GM12878 (cell line): ENCODE data around the gene C3orf20. TPM values are rescaled to one million over a fixed set of nuclear protein-coding genes. Genes with fewer than 3 reads are reported as not detected.

Experiments used
- ATAC-seq: fragments of 200-7000 bp; cut with Tn5 transposase; 3 replicates; pipeline ENCODE4 v1.9.1; 2020; ENCODE audit warnings: mild to moderate bottlenecking, moderate library complexity
- BruUV-seq: library from RNA; stranded (reverse); fragments of 400-500 nt; replicated peaks from 2 replicates; lab custom pipeline; 2021; lab: Mats Ljungman, UMichigan
- CTCF ChIA-PET: fragments of 300-600 bp; sonication (Branson Sonifier 250); formaldehyde crosslinking; extraction: SDS; loops from one replicate; lab custom pipeline; 2021; ENCODE audit warnings: inconsistent platforms; lab: Yijun Ruan, JAX
- POLR2A ChIA-PET: fragments of 350-600 bp; formaldehyde crosslinking; extraction: SDS; loops from one replicate; lab custom pipeline; 2021; ENCODE audit warnings: inconsistent platforms; lab: Charles Lee
- RAD21 ChIA-PET: fragments of 300-600 bp; sonication (Branson Sonifier 250); formaldehyde crosslinking; loops from one replicate; lab custom pipeline; 2023; ENCODE audit warnings: antibody characterized with exemption; ENCODE audit not compliant: unreplicated experiment; lab: Charles Lee
- SMC1A ChIA-PET: fragments of 300-600 bp; sonication (Branson Sonifier 250); formaldehyde crosslinking; loops from one replicate; lab custom pipeline; 2023; ENCODE audit not compliant: unreplicated experiment, uncharacterized antibody; lab: Charles Lee
- DNase-seq: peaks from one replicate; pipeline ENCODE4 v3.0.0-alpha.2; 2011; ENCODE audit warnings: low read depth, low spot score
- FAIRE-seq: peaks from 3 replicates; lab custom pipeline; 2011; peaks lifted over from hg19 to GRCh38; lab: Jason Lieb, UNC
- H2AFZ ChIP-seq: 2 replicates; pipeline ENCODE4 v1.6.0; 2011; ENCODE audit warnings: low read depth, low read length, control low read depth; ENCODE audit not compliant: control insufficient read depth
- H3K27ac ChIP-seq: 2 replicates; pipeline ENCODE4 v1.5.1; 2011; ENCODE audit warnings: control low read depth; ENCODE audit not compliant: control insufficient read depth, insufficient read depth
- H3K27me3 ChIP-seq, 2 experiments: replicated peaks in 1 of 2; 2 replicates each; pipeline versions ENCODE4 v1.6.0 to v1.6.1; 2011; ENCODE audit warnings: low read length in 1 of 2; ENCODE audit not compliant: control insufficient read depth in 2 of 2, insufficient read depth in 2 of 2
- H3K36me3 ChIP-seq, 2 experiments: 2 replicates each; pipeline ENCODE4 v1.5.1; 2011; ENCODE audit warnings: low read length in 1 of 2; ENCODE audit not compliant: control insufficient read depth in 2 of 2, insufficient read depth in 2 of 2
- H3K4me1 ChIP-seq: 2 replicates; pipeline ENCODE4 v1.6.1; 2011; ENCODE audit warnings: mild to moderate bottlenecking, low read length, moderate library complexity, mixed read lengths; ENCODE audit not compliant: control insufficient read depth, insufficient read depth
- H3K4me2 ChIP-seq: 2 replicates; pipeline ENCODE4 v1.6.0; 2011; ENCODE audit warnings: control low read depth; ENCODE audit not compliant: control insufficient read depth, insufficient read depth
- H3K4me3 ChIP-seq: fragments of 200-600 bp; sonication (generic); 2 replicates; pipeline ENCODE4 v1.5.1; 2016
- H3K79me2 ChIP-seq: 2 replicates; pipeline ENCODE4 v1.6.0; 2011; ENCODE audit warnings: low read length; ENCODE audit not compliant: control insufficient read depth, insufficient read depth
- H3K9ac ChIP-seq: 2 replicates; pipeline ENCODE4 v1.8.0; 2011; ENCODE audit warnings: low read length, control low read depth, mixed read lengths; ENCODE audit not compliant: control insufficient read depth, insufficient read depth
- H3K9me3 ChIP-seq: replicated peaks from 3 replicates; pipeline ENCODE4 v1.5.1; 2011; ENCODE audit warnings: mild to moderate bottlenecking, low read length; ENCODE audit not compliant: control insufficient read depth, insufficient read depth
- H4K20me1 ChIP-seq: 2 replicates; pipeline ENCODE4 v1.6.0; 2011; ENCODE audit not compliant: control insufficient read depth, insufficient read depth
- EZH2 ChIP-seq: IDR thresholded peaks from 2 replicates; pipeline ENCODE4 v1.6.1; 2012; ENCODE audit warnings: low read depth, mild to moderate bottlenecking, control low read depth, inconsistent platforms, low read length, borderline replicate concordance; ENCODE audit not compliant: control insufficient read depth
- NR2F1 ChIP-seq: fragments of 450-650 bp; conservative IDR thresholded peaks from 2 replicates; pipeline ENCODE4 v1.6.1; 2017; ENCODE audit warnings: mild to moderate bottlenecking
- PML ChIP-seq: IDR thresholded peaks from 2 replicates; pipeline ENCODE4 v1.6.1; 2012; ENCODE audit warnings: low read length, inconsistent platforms
- SREBF1 ChIP-seq: IDR thresholded peaks from 2 replicates; pipeline ENCODE4 v1.6.1; 2012; ENCODE audit warnings: mild to moderate bottlenecking, low read length
- TCF3 ChIP-seq: IDR thresholded peaks from 2 replicates; pipeline ENCODE4 v1.6.1; 2012; ENCODE audit warnings: low read depth, mild to moderate bottlenecking, low read length, borderline replicate concordance; ENCODE audit not compliant: insufficient read depth
- WGBS: methylation state at CpG from one replicate; pipeline ENCODE4 v1.1.6; 2016; ENCODE audit warnings: low lambda C conversion rate; ENCODE audit not compliant: insufficient replicate concordance, insufficient coverage; ENCODE audit errors: missing lambda C conversion rate; 5-methylcytosine and 5-hydroxymethylcytosine counted together
- in situ Hi-C: fragments of 300-500 bp; cut with MboI; formaldehyde crosslinking; loops from 9 replicates; pipeline ENCODE4 v1.14.3; 2018; ENCODE audit warnings: mixed read lengths
- intact Hi-C: fragments of 100-400 bp; cut with micrococcal nuclease; formaldehyde crosslinking; loops from one replicate; pipeline ENCODE4 v1.14.2; 2022; ENCODE audit not compliant: unreplicated experiment
- polyA plus RNA-seq, 11 experiments: library from polyadenylated mRNA; depleted of rRNA in 4 of 11; unstranded in 6 of 11; stranded (reverse) in 5 of 11; fragments of >200 nt; fragmentation: Nextera tagmentation in 4 of 11; fragmentation: Illumina TruSeq in 1 of 11; extraction: Ambion mirVana in 4 of 11; extraction: Trizol in 1 of 11; gene quantifications; 1 replicate in 1 of 11; 2 replicates in 10 of 11; pipeline versions ENCODE4 v1.2.1 to v1.2.3, GENCODE V29; 2011 to 2016; ENCODE audit warnings: inconsistent platforms in 2 of 11, missing spikeins in 2 of 11, low read depth in 1 of 11
- total RNA-seq, 4 experiments: library from RNA; depleted of rRNA in 3 of 4; stranded (reverse); fragments of >200 nt in 3 of 4; fragmentation: Illumina TruSeq in 1 of 4; extraction: Trizol in 1 of 4; gene quantifications; 2 replicates each; pipeline versions ENCODE4 v1.2.1 to v1.2.3, GENCODE V29; 2013 to 2021
- TF ChIP-seq, protein P1 (sequence below): fragments of 450-650 bp; IDR thresholded peaks from 2 replicates; pipeline ENCODE4 v1.6.1; 2017; ENCODE audit warnings: mild to moderate bottlenecking
- TF ChIP-seq, protein P2 (sequence below): IDR thresholded peaks from 2 replicates; pipeline ENCODE4 v1.6.1; 2012; ENCODE audit warnings: improper control_type of control experiment, low read depth, low read length; ENCODE audit not compliant: insufficient replicate concordance
- TF ChIP-seq, protein P3 (sequence below): fragments of 450-650 bp; conservative IDR thresholded peaks from 2 replicates; pipeline ENCODE4 v1.6.1; 2017; ENCODE audit warnings: mild to moderate bottlenecking, moderate library complexity
- TF ChIP-seq, protein P4 (sequence below): IDR thresholded peaks from 2 replicates; pipeline ENCODE4 v1.6.1; 2012; ENCODE audit warnings: low read depth, low read length, improper control_type of control experiment
- TF ChIP-seq, protein P5 (sequence below): fragments of 450-650 bp; IDR thresholded peaks from 2 replicates; pipeline ENCODE4 v1.6.1; 2017; ENCODE audit warnings: mild to moderate bottlenecking, low read depth, inconsistent platforms; ENCODE audit not compliant: poor library complexity, severe bottlenecking

Gene C3orf20
- total and polyA plus RNA-seq, 10 of the 15 experiments (the other 5 are each of a cell fraction or from before 2014, with no cell fraction given): 0.05 to 2.9 (median 1.0) TPM

DNA sequence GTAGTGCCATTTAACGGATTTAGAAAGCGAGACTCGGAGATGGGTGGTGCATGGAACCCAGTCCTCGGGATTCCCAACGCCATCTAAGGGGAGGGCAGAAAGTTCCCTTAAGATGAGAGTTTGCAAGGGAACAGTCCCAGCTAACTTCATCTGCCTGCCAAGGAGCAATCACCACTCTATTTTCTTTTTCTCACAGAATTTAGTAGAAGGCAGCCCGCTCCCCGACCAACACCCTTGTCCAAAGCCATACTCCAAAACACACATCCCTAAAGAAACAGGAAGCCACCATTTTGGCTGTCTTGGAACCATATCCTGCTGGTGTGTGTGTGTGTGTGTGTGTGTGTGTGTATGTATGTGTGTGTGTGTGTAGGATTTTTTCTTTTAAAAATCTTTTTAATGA, 136.7 kb downstream of the C3orf20 start:
- in situ Hi-C loops (no loop called here), intact Hi-C loops (no loop called here)
- H3K4me2 ChIP-seq: no peak overlapping the region
- no peaks in the 10 kb centered on the region for H3K36me3 ChIP-seq
- no peaks in the 10 kb centered on the region for H3K9me3 ChIP-seq
- peaks cover 16 to 21% of the 10 kb centered on the region in 2 experiments for H3K27me3 ChIP-seq
- TF ChIP-seq NR2F1 (no peak), TCF3 (no peak), EZH2 (no peak), PML (no peak), SREBF1 (no peak)
- TF ChIP-seq, protein P1, sequence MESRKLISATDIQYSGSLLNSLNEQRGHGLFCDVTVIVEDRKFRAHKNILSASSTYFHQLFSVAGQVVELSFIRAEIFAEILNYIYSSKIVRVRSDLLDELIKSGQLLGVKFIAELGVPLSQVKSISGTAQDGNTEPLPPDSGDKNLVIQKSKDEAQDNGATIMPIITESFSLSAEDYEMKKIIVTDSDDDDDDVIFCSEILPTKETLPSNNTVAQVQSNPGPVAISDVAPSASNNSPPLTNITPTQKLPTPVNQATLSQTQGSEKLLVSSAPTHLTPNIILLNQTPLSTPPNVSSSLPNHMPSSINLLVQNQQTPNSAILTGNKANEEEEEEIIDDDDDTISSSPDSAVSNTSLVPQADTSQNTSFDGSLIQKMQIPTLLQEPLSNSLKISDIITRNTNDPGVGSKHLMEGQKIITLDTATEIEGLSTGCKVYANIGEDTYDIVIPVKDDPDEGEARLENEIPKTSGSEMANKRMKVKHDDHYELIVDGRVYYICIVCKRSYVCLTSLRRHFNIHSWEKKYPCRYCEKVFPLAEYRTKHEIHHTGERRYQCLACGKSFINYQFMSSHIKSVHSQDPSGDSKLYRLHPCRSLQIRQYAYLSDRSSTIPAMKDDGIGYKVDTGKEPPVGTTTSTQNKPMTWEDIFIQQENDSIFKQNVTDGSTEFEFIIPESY: no peak
- TF ChIP-seq, protein P2, sequence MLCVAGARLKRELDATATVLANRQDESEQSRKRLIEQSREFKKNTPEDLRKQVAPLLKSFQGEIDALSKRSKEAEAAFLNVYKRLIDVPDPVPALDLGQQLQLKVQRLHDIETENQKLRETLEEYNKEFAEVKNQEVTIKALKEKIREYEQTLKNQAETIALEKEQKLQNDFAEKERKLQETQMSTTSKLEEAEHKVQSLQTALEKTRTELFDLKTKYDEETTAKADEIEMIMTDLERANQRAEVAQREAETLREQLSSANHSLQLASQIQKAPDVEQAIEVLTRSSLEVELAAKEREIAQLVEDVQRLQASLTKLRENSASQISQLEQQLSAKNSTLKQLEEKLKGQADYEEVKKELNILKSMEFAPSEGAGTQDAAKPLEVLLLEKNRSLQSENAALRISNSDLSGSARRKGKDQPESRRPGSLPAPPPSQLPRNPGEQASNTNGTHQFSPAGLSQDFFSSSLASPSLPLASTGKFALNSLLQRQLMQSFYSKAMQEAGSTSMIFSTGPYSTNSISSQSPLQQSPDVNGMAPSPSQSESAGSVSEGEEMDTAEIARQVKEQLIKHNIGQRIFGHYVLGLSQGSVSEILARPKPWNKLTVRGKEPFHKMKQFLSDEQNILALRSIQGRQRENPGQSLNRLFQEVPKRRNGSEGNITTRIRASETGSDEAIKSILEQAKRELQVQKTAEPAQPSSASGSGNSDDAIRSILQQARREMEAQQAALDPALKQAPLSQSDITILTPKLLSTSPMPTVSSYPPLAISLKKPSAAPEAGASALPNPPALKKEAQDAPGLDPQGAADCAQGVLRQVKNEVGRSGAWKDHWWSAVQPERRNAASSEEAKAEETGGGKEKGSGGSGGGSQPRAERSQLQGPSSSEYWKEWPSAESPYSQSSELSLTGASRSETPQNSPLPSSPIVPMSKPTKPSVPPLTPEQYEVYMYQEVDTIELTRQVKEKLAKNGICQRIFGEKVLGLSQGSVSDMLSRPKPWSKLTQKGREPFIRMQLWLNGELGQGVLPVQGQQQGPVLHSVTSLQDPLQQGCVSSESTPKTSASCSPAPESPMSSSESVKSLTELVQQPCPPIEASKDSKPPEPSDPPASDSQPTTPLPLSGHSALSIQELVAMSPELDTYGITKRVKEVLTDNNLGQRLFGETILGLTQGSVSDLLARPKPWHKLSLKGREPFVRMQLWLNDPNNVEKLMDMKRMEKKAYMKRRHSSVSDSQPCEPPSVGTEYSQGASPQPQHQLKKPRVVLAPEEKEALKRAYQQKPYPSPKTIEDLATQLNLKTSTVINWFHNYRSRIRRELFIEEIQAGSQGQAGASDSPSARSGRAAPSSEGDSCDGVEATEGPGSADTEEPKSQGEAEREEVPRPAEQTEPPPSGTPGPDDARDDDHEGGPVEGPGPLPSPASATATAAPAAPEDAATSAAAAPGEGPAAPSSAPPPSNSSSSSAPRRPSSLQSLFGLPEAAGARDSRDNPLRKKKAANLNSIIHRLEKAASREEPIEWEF: no peak
- TF ChIP-seq, protein P3, sequence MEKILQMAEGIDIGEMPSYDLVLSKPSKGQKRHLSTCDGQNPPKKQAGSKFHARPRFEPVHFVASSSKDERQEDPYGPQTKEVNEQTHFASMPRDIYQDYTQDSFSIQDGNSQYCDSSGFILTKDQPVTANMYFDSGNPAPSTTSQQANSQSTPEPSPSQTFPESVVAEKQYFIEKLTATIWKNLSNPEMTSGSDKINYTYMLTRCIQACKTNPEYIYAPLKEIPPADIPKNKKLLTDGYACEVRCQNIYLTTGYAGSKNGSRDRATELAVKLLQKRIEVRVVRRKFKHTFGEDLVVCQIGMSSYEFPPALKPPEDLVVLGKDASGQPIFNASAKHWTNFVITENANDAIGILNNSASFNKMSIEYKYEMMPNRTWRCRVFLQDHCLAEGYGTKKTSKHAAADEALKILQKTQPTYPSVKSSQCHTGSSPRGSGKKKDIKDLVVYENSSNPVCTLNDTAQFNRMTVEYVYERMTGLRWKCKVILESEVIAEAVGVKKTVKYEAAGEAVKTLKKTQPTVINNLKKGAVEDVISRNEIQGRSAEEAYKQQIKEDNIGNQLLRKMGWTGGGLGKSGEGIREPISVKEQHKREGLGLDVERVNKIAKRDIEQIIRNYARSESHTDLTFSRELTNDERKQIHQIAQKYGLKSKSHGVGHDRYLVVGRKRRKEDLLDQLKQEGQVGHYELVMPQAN: no peak
- TF ChIP-seq, protein P4, sequence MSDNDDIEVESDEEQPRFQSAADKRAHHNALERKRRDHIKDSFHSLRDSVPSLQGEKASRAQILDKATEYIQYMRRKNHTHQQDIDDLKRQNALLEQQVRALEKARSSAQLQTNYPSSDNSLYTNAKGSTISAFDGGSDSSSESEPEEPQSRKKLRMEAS: no peak
- TF ChIP-seq, protein P5, sequence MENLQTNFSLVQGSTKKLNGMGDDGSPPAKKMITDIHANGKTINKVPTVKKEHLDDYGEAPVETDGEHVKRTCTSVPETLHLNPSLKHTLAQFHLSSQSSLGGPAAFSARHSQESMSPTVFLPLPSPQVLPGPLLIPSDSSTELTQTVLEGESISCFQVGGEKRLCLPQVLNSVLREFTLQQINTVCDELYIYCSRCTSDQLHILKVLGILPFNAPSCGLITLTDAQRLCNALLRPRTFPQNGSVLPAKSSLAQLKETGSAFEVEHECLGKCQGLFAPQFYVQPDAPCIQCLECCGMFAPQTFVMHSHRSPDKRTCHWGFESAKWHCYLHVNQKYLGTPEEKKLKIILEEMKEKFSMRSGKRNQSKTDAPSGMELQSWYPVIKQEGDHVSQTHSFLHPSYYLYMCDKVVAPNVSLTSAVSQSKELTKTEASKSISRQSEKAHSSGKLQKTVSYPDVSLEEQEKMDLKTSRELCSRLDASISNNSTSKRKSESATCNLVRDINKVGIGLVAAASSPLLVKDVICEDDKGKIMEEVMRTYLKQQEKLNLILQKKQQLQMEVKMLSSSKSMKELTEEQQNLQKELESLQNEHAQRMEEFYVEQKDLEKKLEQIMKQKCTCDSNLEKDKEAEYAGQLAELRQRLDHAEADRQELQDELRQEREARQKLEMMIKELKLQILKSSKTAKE: no peak
- no peak overlapping the region for H3K27ac ChIP-seq
- H4K20me1 ChIP-seq: no peaks in the 10 kb centered on the region
- POLR2A ChIA-PET: no interaction called here
- H3K4me3 ChIP-seq: no peak overlapping the region
- ATAC-seq (no peak), DNase-seq (no peak), FAIRE-seq (no peak)
- no peaks in the 10 kb centered on the region for H3K4me1 ChIP-seq
- H3K9ac ChIP-seq: no peak overlapping the region
- no peaks in the 10 kb centered on the region for H3K79me2 ChIP-seq
- no peak overlapping the region for H2AFZ ChIP-seq
- CTCF ChIA-PET: no interaction called here
- WGBS: 11% methylated on average over 7 of the region's 7 CpGs
- SMC1A ChIA-PET: no interaction called here
- no TSS peak for BruUV-seq
- RAD21 ChIA-PET: no interaction called here
